ENCODE measurements around the gene NAALADL2. TPM values are rescaled to one million over a fixed set of nuclear protein-coding genes. Genes with fewer than 3 reads are reported as not detected.

NAALADL2 gene
- polyA plus RNA-seq, 3 donors, result not detected

- 63% methylated on average over 1 of the region's 2 CpGs for WGBS (ENCODE audit: insufficient coverage)
- no peaks in the 10 kb centered on the region for H3K4me1 ChIP-seq (ENCODE audit: control insufficient read depth in 1 of 2, insufficient read depth in 2 of 2, low read length in 2 of 2)
- Mint-ChIP-seq H3K27me3 (ENCODE audit: low read depth in 3 of 3) (no peaks in the 10 kb centered on the region), H3K4me1 (no peaks in the 10 kb centered on the region), H3K9me3 (peaks cover 0 to 9% (median 4%) of the 10 kb centered on the region in 7 donors), H3K4me3 (no peak overlapping the region), H3K36me3 (no peaks in the 10 kb centered on the region), H3K27ac (no peak overlapping the region)
- no peaks in the 10 kb centered on the region for H3K36me3 ChIP-seq (replicated peaks in 1 of 2; ENCODE audit: control insufficient read depth in 1 of 2, insufficient read depth in 2 of 2, low read length in 2 of 2)
- H2AFZ ChIP-seq (ENCODE audit: insufficient read depth, low read depth, low read length, poor library complexity, severe bottlenecking), result no peak overlapping the region
- no peaks in the 10 kb centered on the region for H3K79me2 ChIP-seq (ENCODE audit: insufficient read depth, low read length)
- DNase-seq, result no peak
- H3K27ac ChIP-seq (ENCODE audit: low read depth in 1 of 2, low read length in 2 of 2), result no peak overlapping the region
- H3K9ac ChIP-seq (ENCODE audit: insufficient read depth, low read length, poor library complexity, severe bottlenecking), result no peak overlapping the region
- H3K9me3 ChIP-seq (replicated peaks in 1 of 2; ENCODE audit: control insufficient read depth in 1 of 2, insufficient read depth in 1 of 2, low read length in 2 of 2), result peaks cover 0 to 10% of the 10 kb centered on the region in 2 donors
- no peaks in the 10 kb centered on the region for H3K27me3 ChIP-seq (ENCODE audit: control insufficient read depth in 2 of 2, insufficient read depth in 2 of 2, low read length in 2 of 2)
- H3K4me2 ChIP-seq (replicated peaks; ENCODE audit: extremely low read depth, low read length, poor library complexity, severe bottlenecking), result no peak overlapping the region
- no peaks in the 10 kb centered on the region for H4K20me1 ChIP-seq (ENCODE audit: insufficient read depth, low read length)
- no peak for TF ChIP-seq CTCF (IDR thresholded peaks at IDR 0.05)
- intact Hi-C loops (cut with micrococcal nuclease), result no loop called here
- no peak overlapping the region for H3K4me3 ChIP-seq (replicated peaks in 1 of 3; ENCODE audit: low read depth in 2 of 3, low read length in 3 of 3)
Measured at GRCh38 chr3:175335229-175335628, 476.1 kb downstream of the NAALADL2 start.

- peaks cover 0 to 9% (median 4%) of the 10 kb centered on the region in 7 donors for H3K9me3 Mint-ChIP-seq
- Histone ChIP-seq H3K4me3 (replicated peaks in 1 of 3; ENCODE audit: low read depth in 2 of 3, low read length in 3 of 3) (no peak overlapping the region), H3K9ac (ENCODE audit: insufficient read depth, low read length, poor library complexity, severe bottlenecking) (no peak overlapping the region), H3K4me2 (replicated peaks; ENCODE audit: extremely low read depth, low read length, poor library complexity, severe bottlenecking) (no peak overlapping the region), H3K27me3 (ENCODE audit: control insufficient read depth in 2 of 2, insufficient read depth in 2 of 2, low read length in 2 of 2) (no peaks in the 10 kb centered on the region), H4K20me1 (ENCODE audit: insufficient read depth, low read length) (no peaks in the 10 kb centered on the region), H3K27ac (ENCODE audit: low read depth in 1 of 2, low read length in 2 of 2) (no peak overlapping the region), H2AFZ (ENCODE audit: insufficient read depth, low read depth, low read length, poor library complexity, severe bottlenecking) (no peak overlapping the region), H3K79me2 (ENCODE audit: insufficient read depth, low read length) (no peaks in the 10 kb centered on the region), H3K36me3 (replicated peaks in 1 of 2; ENCODE audit: control insufficient read depth in 1 of 2, insufficient read depth in 2 of 2, low read length in 2 of 2) (no peaks in the 10 kb centered on the region), H3K4me1 (ENCODE audit: control insufficient read depth in 1 of 2, insufficient read depth in 2 of 2, low read length in 2 of 2) (no peaks in the 10 kb centered on the region), H3K9me3 (replicated peaks in 1 of 2; ENCODE audit: control insufficient read depth in 1 of 2, insufficient read depth in 1 of 2, low read length in 2 of 2) (peaks cover 0 to 10% of the 10 kb centered on the region in 2 donors)
- intact Hi-C loops (cut with micrococcal nuclease), result no loop called here
- H3K27me3 Mint-ChIP-seq (ENCODE audit: low read depth in 3 of 3), result peaks cover 0 to 2% (median 0%) of the 10 kb centered on the region in 3 donors
- no CpG with 5 or more reads among the region's 2 CpGs for WGBS (ENCODE audit: insufficient coverage)
- H3K27ac Mint-ChIP-seq, result no peak overlapping the region
- no peaks in the 10 kb centered on the region for H3K36me3 Mint-ChIP-seq
- DNase-seq, result no peak
- TF ChIP-seq CTCF (IDR thresholded peaks at IDR 0.05), result no peak
- no peaks in the 10 kb centered on the region for H3K4me1 Mint-ChIP-seq
- H3K4me3 Mint-ChIP-seq, result no peak overlapping the region
Measured at GRCh38 chr3:175336406-175337133, 477.4 kb downstream of the NAALADL2 start.

Data from CD14-positive monocyte (primary cell).